GM13976 (cell line): ENCODE results near the gene KRTAP10-2.
"Not testable (repeated sequence)": the region's sequence is repeated elsewhere in the genome, so short reads cannot be mapped to it uniquely, and the experiment has no call there.

Source experiments
- DNase-seq: peaks from one replicate; pipeline ENCODE4 v3.0.0; 2012; ENCODE audit warnings: low spot score
- CTCF ChIP-seq: IDR thresholded peaks from 2 replicates; pipeline ENCODE4 v1.5.1; 2012; ENCODE audit warnings: borderline replicate concordance, mild to moderate bottlenecking; ENCODE audit not compliant: insufficient read depth; ENCODE audit errors: extremely low read depth, missing control alignments, control extremely low read depth
- in situ Hi-C: fragments of 300-500 bp; cut with MboI; formaldehyde crosslinking; loops from one replicate; pipeline ENCODE4 v1.12.0; 2022; ENCODE audit warnings: low sequenced_read_pairs, mixed read lengths, inconsistent platforms; ENCODE audit not compliant: unreplicated experiment

The KRTAP10-2 gene

DNA sequence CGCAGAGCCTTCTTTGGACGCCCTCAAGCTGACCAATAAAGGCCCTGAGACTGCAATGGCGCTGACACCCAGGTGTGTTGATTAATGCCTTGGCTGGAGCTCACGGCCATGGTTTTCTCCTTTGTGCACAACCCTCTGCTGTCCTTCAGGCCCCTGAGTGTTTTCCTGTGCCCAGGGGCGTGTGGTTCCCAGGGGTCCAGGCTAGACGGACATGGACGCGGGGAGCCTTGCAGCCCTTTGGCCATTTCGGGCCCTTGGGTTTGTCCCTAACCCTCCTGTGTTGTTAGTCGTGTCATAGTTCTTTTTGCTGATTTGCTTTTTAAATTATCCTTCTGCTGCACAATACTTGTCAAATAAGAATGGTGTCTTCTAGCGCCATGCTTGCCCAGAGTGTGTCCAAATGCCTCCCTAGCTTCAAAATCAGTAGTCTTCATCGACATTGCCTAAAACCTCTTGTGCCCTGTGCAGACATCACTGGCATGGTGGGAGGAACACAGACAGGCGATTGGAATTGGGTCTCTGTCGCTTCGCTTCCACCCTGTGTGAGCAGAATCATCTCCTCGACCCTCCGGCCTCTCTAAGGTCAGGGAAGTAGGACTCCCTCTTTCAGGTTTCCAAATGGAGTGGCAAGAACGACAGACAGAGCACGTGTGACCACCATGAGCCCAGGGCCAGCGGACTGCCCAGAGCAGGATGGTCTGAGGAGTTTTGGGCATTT is 24.2 kb upstream of the KRTAP10-2 start:
- in situ Hi-C loops: no loop called here

DNA sequence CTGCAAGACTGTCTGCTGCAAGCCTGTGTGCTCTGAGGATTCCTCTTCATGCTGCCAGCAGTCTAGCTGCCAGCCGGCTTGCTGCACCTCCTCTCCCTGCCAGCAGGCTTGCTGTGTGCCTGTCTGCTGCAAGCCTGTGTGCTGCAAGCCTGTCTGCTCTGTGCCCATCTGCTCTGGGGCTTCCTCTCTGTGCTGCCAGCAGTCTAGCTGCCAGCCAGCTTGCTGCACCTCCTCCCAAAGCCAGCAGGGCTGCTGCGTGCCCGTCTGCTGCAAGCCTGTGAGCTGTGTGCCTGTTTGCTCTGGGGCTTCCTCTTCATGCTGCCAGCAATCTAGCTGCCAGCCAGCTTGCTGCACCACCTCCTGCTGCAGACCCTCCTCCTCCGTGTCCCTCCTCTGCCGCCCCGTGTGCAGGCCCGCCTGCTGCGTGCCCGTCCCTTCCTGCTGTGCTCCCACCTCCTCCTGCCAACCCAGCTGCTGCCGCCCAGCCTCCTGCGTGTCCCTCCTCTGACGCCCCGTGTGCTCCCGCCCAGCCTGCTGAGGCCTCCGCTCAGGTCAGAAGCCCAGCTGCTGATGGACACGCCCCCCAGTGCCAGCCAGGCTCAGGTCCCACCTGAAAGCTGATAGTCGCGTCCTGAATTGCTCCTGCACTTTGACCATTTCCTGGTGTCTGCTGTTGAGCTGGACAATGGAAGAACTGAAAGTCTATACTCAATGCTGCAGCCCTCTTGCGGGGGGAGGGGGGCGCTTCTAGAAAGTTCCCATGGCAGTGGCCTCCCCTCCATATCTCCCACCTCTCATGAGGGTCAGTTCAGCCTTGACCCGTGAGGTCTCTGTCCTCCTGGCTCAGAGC is 23.4 kb upstream of the KRTAP10-2 start:
- no peak for DNase-seq
- TF ChIP-seq CTCF: no peak
- in situ Hi-C loops: no loop called here

More for the DNA sequence above, 24.2 kb upstream of the KRTAP10-2 start:
- DNase-seq: no peak
- no peak for TF ChIP-seq CTCF

GRCh38 chr21:44573630-44574456 is 22.5 kb upstream of the KRTAP10-2 start, which contains the start of gene KRTAP10-4:
Gene KRTAP10-4 (plus strand): TSS chr21:44573729. CDS start chr21:44573759, 30 bp downstream.
- in situ Hi-C loops, DNase-seq: not testable (repeated sequence)

DNA sequence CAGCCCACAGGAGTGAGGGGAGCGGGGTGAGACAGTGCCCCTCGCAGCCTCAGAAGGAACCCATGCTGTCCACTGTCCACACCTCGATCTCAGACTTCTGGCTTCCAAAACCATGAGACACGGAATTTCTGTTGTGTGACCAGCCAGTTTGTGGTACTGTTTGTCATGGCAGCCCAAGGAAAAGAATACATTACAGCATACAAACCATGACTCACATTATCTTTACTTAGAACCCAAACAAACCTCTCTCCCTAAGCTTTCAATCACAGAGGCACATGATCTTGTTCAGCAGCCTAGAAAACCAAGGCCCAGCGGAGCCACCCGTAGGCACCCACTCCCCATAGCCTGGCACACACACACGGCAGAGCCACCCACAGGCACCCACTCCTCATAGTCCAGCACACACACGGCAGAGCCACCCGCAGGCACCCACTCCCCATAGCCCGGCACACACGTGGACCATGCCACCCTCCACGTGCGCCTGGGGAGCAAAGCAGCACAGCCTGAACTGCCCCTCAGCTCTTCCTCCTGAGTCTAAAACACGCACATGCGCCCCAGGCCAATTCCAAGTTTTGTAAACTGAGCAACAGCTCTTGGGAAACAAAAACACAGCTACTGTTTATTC is 21.8 kb upstream of the KRTAP10-2 start:
- TF ChIP-seq CTCF: no peak
- DNase-seq: no peak
- in situ Hi-C loops: no loop called here

DNA sequence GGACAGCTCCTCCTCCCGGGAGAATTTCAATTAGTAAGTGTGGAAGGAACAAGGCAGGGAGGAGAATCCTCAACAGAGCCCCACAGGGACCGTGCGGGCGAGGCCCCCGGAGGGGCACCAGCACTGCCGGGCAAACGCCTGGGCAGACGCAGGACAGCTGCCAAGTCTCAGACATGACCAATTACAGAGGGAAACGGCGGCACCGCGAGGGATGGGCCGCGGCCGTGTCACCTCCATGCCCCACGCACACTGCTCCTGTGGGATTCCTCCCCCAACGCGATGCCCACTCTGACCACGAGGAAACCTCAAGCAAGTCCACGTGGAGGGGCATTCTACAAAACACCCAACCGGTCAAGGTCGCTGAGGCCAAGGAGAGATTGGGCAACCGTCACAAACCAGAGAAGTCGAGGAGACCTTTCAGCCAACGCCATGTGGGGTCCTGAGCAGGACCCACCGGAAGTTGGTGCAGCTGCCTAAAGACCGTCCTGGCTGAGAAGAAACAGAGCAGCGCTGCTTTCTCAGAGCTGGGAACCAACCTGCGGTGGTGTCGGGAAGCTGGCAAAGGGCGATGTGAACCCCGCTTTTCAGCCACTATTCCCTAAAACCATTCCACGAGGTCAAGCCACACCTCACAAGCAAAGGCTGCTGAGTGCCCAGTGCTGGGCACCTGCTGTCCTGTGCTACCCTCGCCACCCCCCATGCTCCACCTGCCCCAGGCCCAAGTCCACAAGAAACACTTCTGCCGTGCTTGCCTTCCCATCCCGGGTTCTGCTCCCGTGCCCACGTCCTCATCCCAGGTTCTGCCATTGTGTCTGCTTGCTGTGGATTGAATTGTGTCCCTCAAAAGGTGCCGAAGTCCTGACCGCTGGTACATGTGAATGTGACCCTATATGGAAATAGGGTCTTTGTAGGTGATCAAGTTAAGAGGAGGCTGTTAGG is 20.8 kb upstream of the KRTAP10-2 start:
- no peak for TF ChIP-seq CTCF
- in situ Hi-C loops: no loop called here
- no peak for DNase-seq

GRCh38 chr21:44571296-44571695 is 20.0 kb upstream of the KRTAP10-2 start:
- in situ Hi-C loops: no loop called here
- TF ChIP-seq CTCF: no peak
- DNase-seq: no peak
